Prostate gland (tissue), 2 donors: ENCODE results near the gene ABL1. TPM values are rescaled to one million over a fixed set of nuclear protein-coding genes. Genes with fewer than 3 reads are reported as not detected.
A peak's percentile ranks its signal among the peaks of the same experiment; 100 is the strongest.

Source experiments
- DNase-seq: peaks from one replicate; pipeline ENCODE4 v3.0.0-alpha.2; 2019; ENCODE audit warnings: low spot score
- H3K27ac ChIP-seq, 2 donors: fragments of 200-600 bp; sonication (generic); 2 replicates each; pipeline ENCODE4 v1.5.1; 2017 to 2019
- H3K27me3 ChIP-seq: fragments of 200-600 bp; sonication (generic); replicated peaks from 2 replicates; pipeline ENCODE4 v1.5.1; 2019; ENCODE audit not compliant: insufficient read depth
- H3K36me3 ChIP-seq, 2 donors: fragments of 200-600 bp; sonication (generic); 1 replicate in 1 of 2; 2 replicates in 1 of 2; pipeline versions ENCODE4 v1.5.1 to v1.8.1; 2017 to 2019
- H3K4me1 ChIP-seq: fragments of 200-600 bp; sonication (generic); replicated peaks from 2 replicates; pipeline ENCODE4 v1.5.1; 2019
- H3K4me3 ChIP-seq, 2 donors: fragments of 200-600 bp; sonication (generic); 2 replicates each; pipeline ENCODE4 v1.5.1; 2017 to 2019
- H3K9me3 ChIP-seq: fragments of 200-600 bp; sonication (generic); 2 replicates; pipeline ENCODE4 v1.5.1; 2017
- CTCF ChIP-seq, 4 experiments: fragments of 200-600 bp in 2 of 4; fragments of 450-650 bp in 2 of 4; sonication (generic) in 2 of 4; IDR thresholded peaks; 1 replicate in 3 of 4; 2 replicates in 1 of 4; pipeline ENCODE4 v1.5.1; 2016 to 2019; ENCODE audit warnings: antibody characterized with exemption in 4 of 4, mild to moderate bottlenecking in 2 of 4, moderate library complexity in 2 of 4
- POLR2A ChIP-seq: fragments of 450-650 bp; IDR thresholded peaks from one replicate; pipeline ENCODE4 v1.6.1; 2016; ENCODE audit warnings: antibody characterized with exemption, mild to moderate bottlenecking
- POLR2AphosphoS5 ChIP-seq: sonication (generic); formaldehyde crosslinking; IDR thresholded peaks from one replicate; pipeline ENCODE4 v1.6.1; 2017; ENCODE audit warnings: antibody characterized with exemption
- WGBS: methylation state at CpG from one replicate; pipeline ENCODE4 v1.1.5; 2018; 5-methylcytosine and 5-hydroxymethylcytosine counted together
- intact Hi-C: fragments of 100-400 bp; cut with DNase I; formaldehyde crosslinking; loops from one replicate; pipeline ENCODE4 v1.14.2; 2022
- total RNA-seq, 2 donors: library from RNA; depleted of rRNA; stranded (reverse); fragments of >200 nt; gene quantifications; one replicate each; pipeline ENCODE4 v1.1.0, GENCODE V29; 2016

The ABL1 gene
- total RNA-seq, 2 donors from 2014 or later, result 48.2 to 73.4 TPM

GRCh38 chr9:130860458-130861316 is 25.6 kb downstream of the ABL1 start:
- 42% methylated on average over 28 of the region's 28 CpGs for WGBS
- Histone ChIP-seq H3K9me3 (no peaks in the 10 kb centered on the region), H3K27ac (peak overlapping the region; percentile 14 to 41), H3K4me3 (no peak overlapping the region), H3K4me1 (no peaks in the 10 kb centered on the region), H3K27me3 (no peaks in the 10 kb centered on the region), H3K36me3 (peaks cover 0 to 4% of the 10 kb centered on the region in 2 donors)
- DNase-seq, result no peak
- intact Hi-C loops, result loop anchor here (2.0 kb wide), 2 partner anchors 148 to 158 kb away; no protein-coding TSS in a partner anchor
- TF ChIP-seq CTCF (IDR thresholded peaks at IDR 0.05), result peak in 3 of 4 experiments; percentile 14 to 47 (median 43)
- peak; percentile 51 for TF ChIP-seq POLR2AphosphoS5
- TF ChIP-seq POLR2A, result no peak

GRCh38 chr9:130861372-130862180 is 26.5 kb downstream of the ABL1 start:
- TF ChIP-seq CTCF (IDR thresholded peaks at IDR 0.05) (no peak), POLR2AphosphoS5 (no peak), POLR2A (no peak)
- Histone ChIP-seq H3K4me1 (no peaks in the 10 kb centered on the region), H3K27me3 (no peaks in the 10 kb centered on the region), H3K27ac (peak overlapping the region; percentile 14 to 35), H3K4me3 (no peak overlapping the region), H3K36me3 (no peaks in the 10 kb centered on the region), H3K9me3 (no peaks in the 10 kb centered on the region)
- WGBS, result 61% methylated on average over 8 of the region's 8 CpGs
- DNase-seq, result no peak
- intact Hi-C loops, result loop anchor here (2.0 kb wide), 3 partner anchors 91 to 159 kb away; no protein-coding TSS in a partner anchor

- Histone ChIP-seq H3K36me3 (no peaks in the 10 kb centered on the region), H3K4me1 (no peaks in the 10 kb centered on the region), H3K9me3 (no peaks in the 10 kb centered on the region), H3K27me3 (no peaks in the 10 kb centered on the region), H3K4me3 (no peak overlapping the region), H3K27ac (no peak overlapping the region)
- TF ChIP-seq POLR2AphosphoS5 (no peak), POLR2A (no peak), CTCF (IDR thresholded peaks at IDR 0.05) (no peak)
- DNase-seq, result no peak
- intact Hi-C loops, result loop anchor here (2.0 kb wide), 1 partner anchor 91 kb away; no protein-coding TSS in a partner anchor
- WGBS, result 87% methylated on average over 8 of the region's 8 CpGs
These were observed 27.2 kb downstream of the ABL1 start for GRCh38 chr9:130862217-130862616.

GRCh38 chr9:130862747-130863146 is 27.7 kb downstream of the ABL1 start:
- Histone ChIP-seq H3K9me3 (no peaks in the 10 kb centered on the region), H3K27ac (no peak overlapping the region), H3K27me3 (no peaks in the 10 kb centered on the region), H3K36me3 (no peaks in the 10 kb centered on the region), H3K4me3 (no peak overlapping the region), H3K4me1 (no peaks in the 10 kb centered on the region)
- no peak for DNase-seq
- intact Hi-C loops, result loop anchor here (2.0 kb wide), 1 partner anchor 92 kb away; no protein-coding TSS in a partner anchor
- TF ChIP-seq POLR2A (no peak), POLR2AphosphoS5 (no peak), CTCF (IDR thresholded peaks at IDR 0.05) (no peak)
- 92% methylated on average over 23 of the region's 23 CpGs for WGBS
